ENCODE data around the gene SUGP2.
"Not testable (repeated sequence)": the region's sequence is repeated elsewhere in the genome, so short reads cannot be mapped to it uniquely, and the experiment has no call there.

SUGP2 gene

DNA sequence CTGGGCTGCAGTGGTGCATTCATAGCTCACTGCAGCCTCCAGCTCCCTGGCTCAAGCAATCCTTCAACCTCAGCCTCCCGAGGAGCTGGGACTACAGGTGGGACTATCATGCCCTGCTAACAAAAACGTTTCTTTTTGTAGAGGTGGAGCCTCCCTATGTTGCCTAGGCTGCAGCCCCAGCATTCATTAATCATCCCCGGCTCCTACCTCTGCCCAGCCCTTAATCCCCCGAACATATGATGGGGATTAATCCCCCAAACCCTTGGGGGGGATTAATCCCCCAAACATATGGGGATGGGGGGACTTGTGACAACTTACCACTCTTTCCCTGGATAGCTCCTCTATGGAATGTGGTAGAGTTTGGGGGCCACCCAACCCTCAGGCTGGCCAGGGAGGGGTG, 45.9 kb downstream of the SUGP2 start:
- no peak for DNase-seq

DNA sequence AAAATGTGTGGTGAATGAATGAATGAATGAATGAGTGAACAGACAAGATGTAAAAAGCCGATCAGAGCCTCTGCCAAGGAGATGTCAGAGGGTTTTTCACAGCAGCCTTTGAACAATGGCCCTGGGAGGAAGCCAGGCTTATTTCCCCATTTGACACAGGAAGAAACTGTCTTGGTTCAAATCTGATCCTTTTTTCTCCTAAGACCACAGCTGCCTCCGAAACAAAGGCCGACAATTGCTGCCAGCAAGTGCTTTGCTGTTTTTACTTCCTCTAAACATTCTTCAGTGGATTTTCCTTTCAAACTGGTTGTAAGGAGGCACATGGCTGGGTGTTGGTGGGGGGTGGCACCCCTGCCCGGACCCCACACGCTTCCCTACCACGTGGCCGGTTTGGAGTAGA, 48.1 kb downstream of the SUGP2 start:
- DNase-seq, result no peak

DNA sequence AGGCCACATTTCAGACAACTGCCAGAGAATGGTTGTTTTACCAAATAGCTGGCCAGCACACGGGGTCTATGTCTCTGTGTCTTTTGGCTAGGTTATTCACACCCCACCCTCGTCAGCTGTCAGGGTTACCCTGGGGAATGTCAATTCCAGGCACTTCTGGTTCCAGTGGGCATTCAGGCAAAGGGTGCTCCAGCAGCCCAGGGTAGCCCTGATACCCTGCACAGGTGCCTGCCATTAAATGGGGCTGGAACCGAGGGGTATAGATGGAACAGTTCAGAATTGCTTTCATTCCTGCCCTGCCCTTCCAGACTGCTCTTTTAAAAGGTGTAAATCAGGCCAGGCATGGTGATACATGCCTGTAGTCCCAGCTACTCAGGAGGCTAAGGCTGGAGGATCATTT, 49.1 kb downstream of the SUGP2 start:
- no peak for DNase-seq

DNA sequence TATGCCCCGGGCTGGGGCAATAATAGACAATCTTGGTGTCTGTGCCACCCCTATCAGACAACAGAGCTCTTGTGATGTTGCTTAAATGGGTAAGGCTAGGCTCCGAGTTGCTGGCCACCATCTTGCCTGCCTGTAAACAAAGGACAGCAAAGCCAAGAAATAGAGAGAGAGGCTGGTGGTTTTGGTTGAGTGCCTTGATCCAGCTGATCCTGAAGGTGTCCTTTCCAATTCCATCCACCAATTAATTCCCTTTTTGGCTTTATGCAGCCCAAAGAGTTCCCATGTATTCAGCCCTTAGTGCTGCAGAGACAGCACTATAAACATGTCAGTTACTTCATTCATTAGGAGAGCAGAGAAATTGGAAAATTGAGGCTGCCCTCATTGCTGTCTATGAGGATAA, 50.6 kb downstream of the SUGP2 start:
- no peak for DNase-seq

DNA sequence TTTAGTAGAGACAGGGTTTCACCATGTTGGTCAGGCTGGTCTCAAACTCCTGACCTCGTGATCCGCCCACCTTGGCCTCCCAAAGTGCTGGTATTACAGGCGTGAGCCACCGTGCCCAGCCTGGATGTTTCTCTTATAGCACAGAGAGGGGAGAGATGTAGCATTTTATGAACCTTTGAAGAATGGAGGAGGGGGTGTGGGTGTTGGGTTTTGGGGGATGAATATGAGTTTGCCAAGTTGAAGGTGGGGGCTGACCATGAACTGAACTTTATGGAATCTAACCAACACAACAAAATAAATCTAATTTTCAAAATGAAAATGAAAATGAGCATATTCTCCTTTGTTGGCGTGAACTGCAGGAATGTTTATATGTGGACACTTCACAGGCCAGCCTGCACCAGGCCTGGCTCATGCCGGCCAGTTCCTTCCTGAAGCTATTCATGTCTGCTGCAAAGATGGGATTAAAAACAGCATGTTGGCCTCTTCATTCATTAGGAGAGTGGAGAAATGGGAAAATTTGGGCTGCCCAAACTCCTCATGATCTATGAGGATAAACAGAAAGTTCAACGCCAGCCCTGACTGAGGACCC, 52.8 kb downstream of the SUGP2 start:
- DNase-seq, result no peak

DNA sequence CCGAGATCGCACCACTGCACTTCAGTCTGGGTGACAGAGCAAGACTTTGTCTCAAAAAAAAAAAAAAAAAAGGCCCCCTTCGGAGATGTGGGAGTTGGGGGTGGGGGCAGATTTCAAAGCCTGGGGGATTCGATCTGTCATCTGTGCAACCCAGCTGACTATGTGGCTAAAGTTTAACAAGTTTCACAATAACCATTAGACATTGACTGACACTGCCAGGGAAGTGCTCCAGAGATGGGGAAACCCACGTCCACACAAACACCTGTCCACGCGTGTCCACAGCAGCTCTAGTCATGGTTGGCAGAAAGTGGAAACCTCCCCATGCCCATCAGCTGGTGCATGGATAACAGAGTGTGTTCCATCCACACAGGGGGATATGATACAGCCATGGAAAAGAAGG, 54.7 kb downstream of the SUGP2 start:
- no peak for DNase-seq

DNA sequence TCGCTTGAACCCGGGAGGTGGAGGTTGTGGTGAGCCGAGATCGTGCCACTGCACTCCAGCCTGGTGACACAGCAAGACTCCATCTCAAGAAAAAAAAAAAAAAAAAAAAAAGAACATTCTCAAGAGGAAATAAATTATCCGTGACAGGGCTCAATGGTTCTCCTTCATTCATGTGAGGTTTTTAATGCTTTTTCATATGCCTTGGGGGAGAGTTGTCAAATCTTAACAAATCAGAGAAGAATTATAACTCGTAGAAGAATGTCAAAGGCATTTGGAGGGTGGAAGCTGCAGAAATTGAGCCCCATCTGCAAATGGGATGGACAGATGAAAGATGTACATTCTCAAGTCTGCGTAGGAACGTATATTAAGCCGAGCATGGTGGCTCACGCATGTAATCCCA, 57.4 kb downstream of the SUGP2 start:
- DNase-seq, result no peak

DNA sequence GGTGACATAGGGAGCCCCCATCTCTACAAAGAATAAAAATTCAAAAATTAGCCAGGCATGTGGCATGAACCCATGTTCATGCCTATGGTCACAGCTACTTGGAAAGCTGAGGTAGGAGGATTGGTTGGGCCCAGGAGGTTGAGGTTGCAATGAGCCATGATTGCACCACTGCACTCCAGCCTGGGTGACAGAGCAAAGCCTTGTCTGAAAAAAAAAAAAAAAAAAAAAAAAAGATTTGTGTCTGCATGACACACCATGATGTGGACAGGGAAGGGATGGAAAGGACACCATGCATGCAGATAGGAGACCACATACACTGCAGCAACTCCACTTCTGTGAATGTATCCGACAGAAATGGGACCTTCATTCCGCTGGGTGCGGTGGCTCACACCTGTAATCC, 58.3 kb downstream of the SUGP2 start:
- no peak for DNase-seq

DNA sequence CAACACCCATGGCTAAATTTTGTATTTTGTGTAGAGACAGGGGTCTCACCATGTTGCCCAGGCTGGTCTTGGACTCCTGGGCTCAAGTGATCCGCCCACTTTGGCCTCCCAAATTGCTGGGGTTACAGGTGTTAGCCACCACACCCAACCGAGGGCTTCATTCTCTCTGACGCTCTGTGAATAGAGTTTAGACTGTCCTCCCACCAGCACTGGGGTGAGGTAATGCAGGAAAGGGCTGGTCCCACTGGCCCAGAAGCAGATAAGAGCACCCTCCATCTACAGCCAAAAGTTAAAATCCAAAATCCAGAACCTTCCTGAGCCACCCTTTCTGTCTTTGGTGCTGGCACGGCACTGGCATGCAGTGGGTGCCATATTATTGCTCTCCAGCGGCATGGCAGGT, 60.5 kb downstream of the SUGP2 start:
- DNase-seq, result no peak

DNA sequence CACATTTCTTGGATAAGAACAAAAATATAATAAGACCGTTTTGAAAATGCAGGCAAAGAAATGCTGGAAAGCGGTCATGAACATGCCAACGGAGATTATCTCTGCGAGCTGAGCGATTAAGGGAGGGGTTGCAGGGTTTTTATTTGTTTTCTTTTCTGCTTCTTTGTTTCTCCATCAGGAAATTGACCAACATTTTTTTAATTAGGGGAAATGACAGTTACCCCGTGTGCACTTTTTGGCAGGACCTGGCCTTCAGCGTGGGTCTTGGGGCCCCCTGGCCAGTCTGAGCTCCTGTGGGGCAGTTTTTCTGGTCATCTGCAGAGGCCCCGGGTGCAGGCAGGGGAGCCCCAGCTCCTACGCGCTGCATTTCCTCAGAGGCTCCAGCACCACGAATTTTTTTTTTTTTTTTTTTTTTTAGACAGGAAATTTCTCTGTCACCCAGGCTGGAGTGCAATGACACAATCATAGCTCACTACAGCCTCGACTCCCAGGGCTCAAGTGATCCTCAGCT, 61.0 kb downstream of the SUGP2 start:
- no peak for DNase-seq

DNA sequence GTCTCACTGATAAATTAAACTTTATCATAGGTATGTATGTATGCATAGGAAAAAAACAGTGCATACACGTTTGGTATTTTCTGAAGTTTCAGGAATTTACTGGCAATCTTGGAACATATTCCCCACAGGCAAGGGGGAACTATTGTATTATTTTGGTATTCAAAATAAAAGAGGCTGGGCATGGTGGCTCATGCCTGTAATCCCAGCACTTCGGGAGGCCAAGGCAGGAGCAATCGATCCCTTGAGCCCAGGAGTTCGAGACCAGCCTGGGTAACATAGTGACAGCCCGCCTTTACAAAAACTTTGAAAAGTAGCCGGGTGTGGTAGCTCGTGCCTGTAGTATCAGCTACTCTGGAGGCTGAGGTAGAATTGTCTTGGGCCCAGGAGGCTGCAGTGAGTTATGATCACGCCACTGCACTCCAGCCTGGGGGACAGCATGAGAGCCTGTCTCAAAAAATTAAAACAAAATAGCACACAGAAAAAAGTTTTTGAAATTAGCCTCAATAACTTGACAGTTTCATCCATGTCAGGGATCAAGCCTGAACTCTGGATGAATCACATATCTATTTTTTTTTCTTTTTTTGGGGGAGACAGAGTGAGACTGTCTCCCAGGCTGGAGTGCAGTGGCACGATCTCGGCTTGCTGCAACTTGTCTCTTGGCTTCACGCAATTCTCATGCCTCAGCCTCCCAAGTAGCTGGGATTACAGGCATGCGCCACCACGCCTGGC, 63.2 kb downstream of the SUGP2 start:
- no peak for DNase-seq

DNA sequence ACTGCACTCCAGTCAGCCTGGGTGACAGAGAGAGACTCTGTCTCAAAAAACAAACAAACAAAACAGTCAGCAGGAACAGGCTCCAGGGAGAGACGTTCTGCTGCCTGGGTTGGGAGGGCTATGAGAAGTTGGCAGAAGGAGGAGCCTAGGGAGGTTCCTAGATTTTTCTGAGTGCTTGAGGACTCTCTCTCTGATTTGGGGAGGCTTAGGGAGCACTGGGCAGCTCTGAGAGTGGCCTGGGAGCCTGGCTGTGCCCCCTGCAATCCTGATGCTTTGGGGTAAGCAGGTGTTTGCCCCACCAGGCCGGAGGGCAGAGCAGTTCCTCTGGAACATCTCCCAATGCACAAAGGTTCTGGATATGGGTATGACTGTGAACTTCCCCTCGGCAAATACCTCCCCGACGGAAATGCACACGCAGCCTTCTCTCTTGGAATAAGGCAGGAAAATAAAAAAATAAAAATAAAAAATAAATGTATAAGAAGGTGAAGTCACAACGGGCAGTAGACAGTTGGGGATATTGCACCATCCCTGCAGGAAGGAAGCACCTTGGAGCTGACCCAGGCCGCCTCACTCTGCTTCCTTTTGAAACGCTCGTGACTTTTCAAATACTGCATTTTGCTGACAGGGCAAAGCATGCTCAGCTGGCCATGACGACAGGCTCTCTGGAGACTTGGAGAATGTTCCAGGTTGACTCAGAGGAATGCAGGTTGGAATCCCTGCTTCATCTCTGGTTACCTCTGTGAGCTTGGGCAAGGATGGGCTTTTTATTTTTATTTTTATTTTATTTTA, 65.8 kb downstream of the SUGP2 start:
- no peak for DNase-seq

DNA sequence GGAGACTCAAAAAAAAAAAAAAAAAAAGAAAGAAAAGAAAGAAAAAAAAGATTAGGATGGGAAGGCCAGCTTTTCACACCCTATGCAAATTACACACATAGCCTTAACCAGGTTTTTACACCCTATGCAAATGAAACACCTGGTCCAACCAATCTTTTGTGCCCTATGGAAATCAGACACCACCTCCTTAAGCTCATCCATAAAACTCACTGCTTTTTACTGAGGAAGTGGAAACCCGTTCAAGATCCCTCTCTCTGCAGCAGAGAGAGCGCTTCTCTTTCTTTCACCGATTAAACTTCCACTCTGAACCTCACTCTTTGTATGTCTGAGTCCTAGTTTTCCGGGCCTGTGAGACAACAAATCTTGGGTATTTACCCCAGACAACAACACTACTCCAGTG, 67.0 kb downstream of the SUGP2 start:
- DNase-seq, result no peak

DNA sequence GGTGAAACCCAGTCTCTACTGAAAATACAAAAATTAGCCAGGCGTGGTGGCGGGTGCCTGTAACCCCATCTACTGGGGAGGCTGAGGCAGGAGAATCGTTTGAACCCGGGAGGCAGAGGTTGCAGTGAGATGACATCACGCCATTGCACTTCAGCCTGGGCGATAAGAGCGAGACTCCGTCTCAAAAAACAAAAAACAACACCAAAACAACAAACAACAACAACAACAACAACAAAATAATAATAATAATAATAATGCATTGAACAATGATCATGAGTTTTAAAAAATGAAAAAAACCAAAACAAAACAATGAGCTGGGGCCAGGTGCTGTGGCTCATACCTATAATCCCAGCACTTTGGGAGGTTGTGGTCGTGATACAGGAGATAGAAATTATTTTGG, 69.2 kb downstream of the SUGP2 start:
- DNase-seq, result no peak

DNA sequence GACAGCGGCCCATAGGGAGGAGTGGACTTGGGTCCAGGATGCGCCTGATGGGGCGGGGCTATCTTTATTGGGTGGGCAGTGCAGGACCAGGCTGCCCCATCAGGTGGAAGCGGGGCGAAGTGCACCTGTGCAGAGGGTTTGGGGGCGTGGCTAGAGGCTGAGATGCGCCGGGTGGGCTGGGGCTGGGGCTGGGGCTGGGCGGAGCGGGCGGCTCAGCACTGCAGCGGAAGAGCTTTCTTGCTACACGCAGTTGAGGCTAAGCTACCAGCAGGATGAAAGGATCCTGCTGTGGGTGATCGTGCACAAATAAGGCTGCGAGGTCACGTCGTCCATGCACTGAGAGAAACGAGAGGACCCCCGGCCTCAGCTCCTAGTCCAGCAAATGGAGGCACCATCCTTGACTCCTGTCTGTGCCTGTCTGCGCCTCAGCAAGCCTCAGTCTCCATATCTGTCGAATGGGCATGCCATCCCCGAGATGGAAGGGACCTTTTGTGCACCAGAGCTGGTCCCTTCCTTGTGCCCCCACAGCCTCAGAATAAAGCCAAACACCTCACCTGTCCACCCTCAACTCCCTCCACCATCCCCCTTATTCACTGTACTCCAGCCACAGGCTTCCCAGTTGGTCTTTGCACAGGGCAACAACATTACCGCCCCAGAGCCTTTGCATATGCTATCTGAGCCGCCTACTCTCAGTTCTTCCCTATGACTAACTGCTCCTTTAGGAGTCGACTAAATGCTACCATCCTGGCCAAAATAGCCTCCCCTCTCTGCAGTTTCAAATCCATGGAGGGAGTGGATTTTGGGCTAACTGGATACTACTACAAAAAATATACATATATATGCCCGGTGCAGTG, 71.3 kb downstream of the SUGP2 start:
- peak; percentile 18 for DNase-seq

DNA sequence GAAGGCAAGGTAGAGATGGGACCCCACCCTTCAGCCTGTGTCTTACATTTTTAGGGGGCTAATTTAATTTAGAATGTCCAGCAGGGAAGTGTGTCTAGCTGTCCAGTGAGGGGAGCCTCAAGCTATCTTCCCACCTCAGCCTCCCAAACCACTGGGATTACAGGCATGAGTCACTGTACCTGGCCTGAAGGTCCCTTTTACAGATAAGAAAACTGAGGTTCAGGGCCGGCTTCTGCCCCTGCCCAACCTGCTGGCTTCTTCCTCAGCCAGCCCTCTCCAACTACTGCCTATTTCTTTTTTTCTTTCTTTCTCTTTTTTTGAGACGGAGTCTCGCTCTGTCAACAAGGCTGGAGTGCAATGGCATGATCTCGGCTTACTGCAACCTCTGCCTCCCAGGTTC, 72.9 kb downstream of the SUGP2 start:
- no peak for DNase-seq

DNA sequence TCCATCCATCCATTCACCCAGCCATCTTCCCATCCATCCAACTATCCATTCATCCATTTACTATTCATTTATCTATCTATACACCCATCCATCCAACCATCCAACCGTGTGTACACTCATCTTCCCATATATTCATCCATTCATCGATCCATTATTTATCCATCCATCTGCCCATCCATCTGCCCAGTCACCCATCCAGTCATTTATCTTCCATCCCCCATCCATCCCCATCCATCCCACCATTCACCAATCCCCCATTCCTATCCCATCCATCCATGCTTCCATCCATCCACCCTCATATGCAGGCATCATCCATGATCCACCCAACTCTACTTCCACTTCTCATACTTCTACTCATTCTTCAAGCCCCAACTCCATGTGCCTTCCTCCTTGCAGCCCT, 78.3 kb downstream of the SUGP2 start:
- no peak for DNase-seq

DNA sequence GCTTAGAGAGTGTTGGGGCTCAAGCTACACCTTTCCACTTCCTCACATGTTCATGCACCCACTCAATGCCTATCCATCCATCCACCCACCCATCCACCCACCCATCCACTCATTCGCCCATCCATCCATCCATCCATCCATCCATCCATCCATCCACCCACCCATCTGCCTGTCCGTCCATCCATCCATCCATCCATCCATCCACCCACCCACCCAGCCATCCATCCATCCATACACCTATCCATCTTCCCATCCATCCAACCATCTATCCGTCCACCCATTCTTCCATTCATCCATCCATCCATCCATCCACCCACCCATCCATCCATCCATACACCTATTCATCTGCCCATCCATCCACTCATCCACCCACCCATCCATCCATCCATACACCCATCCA, 79.2 kb downstream of the SUGP2 start:
- no peak for DNase-seq

DNA sequence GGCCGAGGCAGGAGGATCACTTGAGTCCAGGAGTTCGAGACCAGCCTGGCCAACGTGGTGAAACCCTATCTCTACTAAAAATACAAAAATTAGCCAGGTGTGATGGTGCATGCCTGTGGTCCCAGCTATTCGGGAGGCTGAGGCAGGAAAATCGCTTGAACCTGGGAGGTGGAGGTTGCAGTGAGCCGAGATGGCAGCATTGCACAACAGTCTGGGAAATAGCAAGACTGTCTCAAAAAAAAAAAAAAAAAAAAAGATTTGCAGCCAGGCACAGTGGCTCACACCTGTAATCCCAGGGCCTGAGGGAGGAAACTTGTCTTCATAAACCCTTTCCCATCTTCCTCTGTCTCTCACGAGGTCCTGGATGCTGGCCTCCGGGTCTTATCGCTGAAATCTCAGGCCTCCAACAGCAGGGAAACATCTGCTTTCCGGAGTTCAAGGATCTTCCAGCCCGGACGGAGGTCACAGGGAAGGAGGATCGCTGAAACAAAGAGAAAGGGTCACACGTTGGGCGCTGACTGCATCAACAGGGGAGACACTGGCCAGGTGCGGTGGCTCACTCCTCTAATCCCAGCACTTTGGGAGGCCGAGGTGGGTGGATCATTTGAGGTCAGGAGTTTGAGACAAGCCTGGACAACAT, 80.8 kb downstream of the SUGP2 start:
- DNase-seq, result not testable (repeated sequence)

DNA sequence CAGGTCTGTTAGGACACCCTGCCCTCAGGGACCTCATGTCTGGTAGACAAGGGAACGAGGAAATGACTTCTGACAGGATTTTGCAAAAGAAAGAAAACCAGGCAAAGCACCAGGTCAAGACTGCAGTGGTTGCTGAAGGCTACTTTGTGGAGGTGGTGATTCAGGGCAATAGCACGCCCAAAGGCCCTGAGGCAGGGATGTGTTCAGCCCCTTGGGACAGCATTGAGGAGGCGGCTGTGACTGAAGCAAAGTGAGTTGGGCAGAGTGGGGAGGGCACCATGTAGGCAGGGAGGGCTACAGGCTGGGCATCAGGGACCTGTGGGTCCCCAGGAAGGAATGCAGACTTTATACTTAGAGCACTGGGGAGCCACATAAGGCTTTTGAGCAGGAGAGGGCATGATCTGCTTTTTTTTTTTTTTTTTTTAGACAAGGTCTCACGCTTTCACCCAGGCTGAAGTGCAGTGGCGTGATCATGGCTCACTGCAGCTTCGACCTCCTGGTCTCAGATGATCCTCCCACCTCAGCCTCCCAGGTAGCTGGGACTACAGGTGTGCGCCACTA, 81.5 kb downstream of the SUGP2 start:
- DNase-seq, result no peak

DNA sequence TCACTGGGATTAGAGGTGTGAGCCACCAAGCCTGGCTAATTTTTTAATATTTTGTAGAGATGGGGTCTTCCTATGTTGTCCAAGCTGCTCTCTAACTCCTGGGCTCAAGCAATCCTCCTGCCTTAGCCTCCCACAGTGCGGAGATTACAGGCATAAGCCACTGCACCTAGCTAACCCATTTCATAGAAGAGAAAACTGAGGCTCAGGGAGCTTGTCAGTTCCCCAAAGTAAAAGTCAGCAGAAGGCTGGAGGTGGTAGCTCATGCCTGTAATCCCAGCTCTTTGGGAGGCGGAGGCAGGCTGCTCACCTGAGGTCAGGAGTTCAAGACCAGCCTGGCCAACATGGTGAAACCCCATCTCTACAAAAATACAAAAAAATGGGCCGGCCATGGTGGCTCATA, 83.5 kb downstream of the SUGP2 start:
- no peak for DNase-seq

DNA sequence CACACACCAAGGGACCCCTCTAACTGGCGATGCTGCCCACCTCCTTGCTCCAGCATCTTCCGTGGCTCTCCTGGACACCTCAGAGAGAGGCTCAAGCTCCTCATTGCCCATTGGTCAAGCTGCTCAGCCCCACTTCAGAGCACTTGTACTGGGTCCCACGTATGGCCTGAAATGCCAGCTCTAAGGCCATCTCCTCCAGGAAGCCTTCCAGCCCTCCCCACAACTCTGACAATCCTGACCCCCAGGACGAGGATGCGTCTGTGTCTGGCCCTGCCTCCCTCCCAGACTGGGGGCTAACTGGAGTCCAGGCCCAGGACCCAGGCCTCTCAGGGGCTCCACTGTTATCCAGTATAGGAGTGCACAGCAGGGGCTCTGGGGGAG, 84.4 kb downstream of the SUGP2 start:
- no peak for DNase-seq
